Measurements from ENCODE around the gene ATP8B3. TPM values are rescaled to one million over a fixed set of nuclear protein-coding genes. Genes with fewer than 3 reads are reported as not detected.

Gene ATP8B3
- total and polyA plus RNA-seq, 9 of the 15 experiments (the other 6 are each of a cell fraction or from before 2014, with no cell fraction given) = 1.2 to 12.3 (median 3.8) TPM

DNA sequence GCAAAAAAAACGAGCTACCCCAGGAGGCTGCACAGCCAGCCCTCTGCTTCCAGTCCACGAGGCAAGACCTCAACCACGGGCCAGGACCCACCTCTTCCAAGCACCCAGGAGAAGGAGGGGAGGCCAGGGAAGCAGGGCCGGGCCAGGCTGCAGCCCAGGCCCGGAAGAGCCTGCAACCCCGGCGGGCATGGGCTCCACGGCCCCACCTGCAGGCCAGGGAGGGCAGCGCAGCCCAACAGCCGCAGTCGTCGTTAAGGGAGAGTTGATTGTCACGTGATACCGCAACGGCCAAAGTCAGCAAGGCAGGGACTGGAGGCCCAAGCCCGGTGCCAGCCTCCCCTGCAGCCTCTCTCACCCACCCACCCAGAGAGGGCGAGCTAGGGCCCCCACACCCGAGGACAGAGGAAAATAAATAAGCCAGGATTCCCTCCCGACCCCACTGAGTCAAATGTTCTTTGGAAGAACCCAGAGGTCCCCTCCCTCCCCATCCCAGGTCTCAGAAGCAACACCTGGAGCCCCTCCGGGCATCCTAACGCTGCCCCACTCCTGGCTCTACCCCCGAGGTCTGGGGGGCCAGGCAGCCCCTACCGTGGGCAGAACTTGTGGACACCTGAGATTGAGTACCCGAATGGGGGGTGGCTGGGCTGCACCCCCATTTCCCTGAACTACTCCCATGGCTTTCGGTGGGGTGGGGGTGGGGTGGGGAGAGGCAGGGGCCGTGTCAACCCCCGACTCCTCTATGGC, 41.4 kb upstream of the ATP8B3 start (continued):
- no peak for TF ChIP-seq PTRF (tag; IDR thresholded peaks at IDR 0.05)
- TF ChIP-seq, protein P1, sequence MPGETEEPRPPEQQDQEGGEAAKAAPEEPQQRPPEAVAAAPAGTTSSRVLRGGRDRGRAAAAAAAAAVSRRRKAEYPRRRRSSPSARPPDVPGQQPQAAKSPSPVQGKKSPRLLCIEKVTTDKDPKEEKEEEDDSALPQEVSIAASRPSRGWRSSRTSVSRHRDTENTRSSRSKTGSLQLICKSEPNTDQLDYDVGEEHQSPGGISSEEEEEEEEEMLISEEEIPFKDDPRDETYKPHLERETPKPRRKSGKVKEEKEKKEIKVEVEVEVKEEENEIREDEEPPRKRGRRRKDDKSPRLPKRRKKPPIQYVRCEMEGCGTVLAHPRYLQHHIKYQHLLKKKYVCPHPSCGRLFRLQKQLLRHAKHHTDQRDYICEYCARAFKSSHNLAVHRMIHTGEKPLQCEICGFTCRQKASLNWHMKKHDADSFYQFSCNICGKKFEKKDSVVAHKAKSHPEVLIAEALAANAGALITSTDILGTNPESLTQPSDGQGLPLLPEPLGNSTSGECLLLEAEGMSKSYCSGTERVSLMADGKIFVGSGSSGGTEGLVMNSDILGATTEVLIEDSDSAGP (CRISPR knock-in tag; IDR thresholded peaks at IDR 0.05) = no peak
- TF ChIP-seq SAP30 (IDR thresholded peaks at IDR 0.05; ENCODE audit: borderline replicate concordance, insufficient read depth, low read depth, low read length, poor library complexity, severe bottlenecking) = no peak
- TF ChIP-seq ZBTB7A (IDR thresholded peaks at IDR 0.05; ENCODE audit: borderline replicate concordance, control insufficient read depth, low read depth, low read length) = peak; percentile 51; the same call in 1 of the 2 replicates
- 0 out of 2 replicates have a peak, but pooled peaks have one; percentile 27 for TF ChIP-seq POLR2A (conservative IDR thresholded peaks at IDR 0.05)
- TF ChIP-seq, protein P2, sequence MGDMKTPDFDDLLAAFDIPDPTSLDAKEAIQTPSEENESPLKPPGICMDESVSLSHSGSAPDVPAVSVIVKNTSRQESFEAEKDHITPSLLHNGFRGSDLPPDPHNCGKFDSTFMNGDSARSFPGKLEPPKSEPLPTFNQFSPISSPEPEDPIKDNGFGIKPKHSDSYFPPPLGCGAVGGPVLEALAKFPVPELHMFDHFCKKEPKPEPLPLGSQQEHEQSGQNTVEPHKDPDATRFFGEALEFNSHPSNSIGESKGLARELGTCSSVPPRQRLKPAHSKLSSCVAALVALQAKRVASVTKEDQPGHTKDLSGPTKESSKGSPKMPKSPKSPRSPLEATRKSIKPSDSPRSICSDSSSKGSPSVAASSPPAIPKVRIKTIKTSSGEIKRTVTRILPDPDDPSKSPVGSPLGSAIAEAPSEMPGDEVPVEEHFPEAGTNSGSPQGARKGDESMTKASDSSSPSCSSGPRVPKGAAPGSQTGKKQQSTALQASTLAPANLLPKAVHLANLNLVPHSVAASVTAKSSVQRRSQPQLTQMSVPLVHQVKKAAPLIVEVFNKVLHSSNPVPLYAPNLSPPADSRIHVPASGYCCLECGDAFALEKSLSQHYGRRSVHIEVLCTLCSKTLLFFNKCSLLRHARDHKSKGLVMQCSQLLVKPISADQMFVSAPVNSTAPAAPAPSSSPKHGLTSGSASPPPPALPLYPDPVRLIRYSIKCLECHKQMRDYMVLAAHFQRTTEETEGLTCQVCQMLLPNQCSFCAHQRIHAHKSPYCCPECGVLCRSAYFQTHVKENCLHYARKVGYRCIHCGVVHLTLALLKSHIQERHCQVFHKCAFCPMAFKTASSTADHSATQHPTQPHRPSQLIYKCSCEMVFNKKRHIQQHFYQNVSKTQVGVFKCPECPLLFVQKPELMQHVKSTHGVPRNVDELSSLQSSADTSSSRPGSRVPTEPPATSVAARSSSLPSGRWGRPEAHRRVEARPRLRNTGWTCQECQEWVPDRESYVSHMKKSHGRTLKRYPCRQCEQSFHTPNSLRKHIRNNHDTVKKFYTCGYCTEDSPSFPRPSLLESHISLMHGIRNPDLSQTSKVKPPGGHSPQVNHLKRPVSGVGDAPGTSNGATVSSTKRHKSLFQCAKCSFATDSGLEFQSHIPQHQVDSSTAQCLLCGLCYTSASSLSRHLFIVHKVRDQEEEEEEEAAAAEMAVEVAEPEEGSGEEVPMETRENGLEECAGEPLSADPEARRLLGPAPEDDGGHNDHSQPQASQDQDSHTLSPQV (IDR thresholded peaks at IDR 0.05) = peak; percentile 81
- TF ChIP-seq HDAC1 (IDR thresholded peaks at IDR 0.05) = 0 out of 4 replicates have a peak, but pooled peaks of 1 of the 2 experiments have one; percentile 44
- TF ChIP-seq, protein P3, sequence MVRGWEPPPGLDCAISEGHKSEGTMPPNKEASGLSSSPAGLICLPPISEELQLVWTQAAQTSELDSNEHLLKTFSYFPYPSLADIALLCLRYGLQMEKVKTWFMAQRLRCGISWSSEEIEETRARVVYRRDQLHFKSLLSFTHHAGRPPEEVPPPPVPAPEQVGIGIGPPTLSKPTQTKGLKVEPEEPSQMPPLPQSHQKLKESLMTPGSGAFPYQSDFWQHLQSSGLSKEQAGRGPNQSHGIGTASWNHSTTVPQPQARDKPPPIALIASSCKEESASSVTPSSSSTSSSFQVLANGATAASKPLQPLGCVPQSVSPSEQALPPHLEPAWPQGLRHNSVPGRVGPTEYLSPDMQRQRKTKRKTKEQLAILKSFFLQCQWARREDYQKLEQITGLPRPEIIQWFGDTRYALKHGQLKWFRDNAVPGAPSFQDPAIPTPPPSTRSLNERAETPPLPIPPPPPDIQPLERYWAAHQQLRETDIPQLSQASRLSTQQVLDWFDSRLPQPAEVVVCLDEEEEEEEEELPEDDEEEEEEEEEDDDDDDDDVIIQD (CRISPR knock-in tag; IDR thresholded peaks at IDR 0.05) = 0 out of 2 replicates have a peak, but pooled peaks have one; percentile 22
- TF ChIP-seq HEY1 (CRISPR knock-in tag; IDR thresholded peaks at IDR 0.05; ENCODE audit: borderline replicate concordance) = no peak
- TF ChIP-seq CTBP1 (IDR thresholded peaks at IDR 0.05; ENCODE audit: borderline replicate concordance) = peak; percentile 76; the same call in 1 of the 2 replicates
- peak; percentile 59; the same call in 1 of the 2 replicates for TF ChIP-seq MTA3 (IDR thresholded peaks at IDR 0.05; ENCODE audit: borderline replicate concordance)
- TF ChIP-seq RBFOX2 (IDR thresholded peaks at IDR 0.05; ENCODE audit: low read depth, low read length) = peak; percentile 46
- TF ChIP-seq CHD4 (IDR thresholded peaks at IDR 0.05; ENCODE audit: insufficient read depth, insufficient replicate concordance, low read depth, low read length, poor library complexity, severe bottlenecking) = no peak
- peak; percentile 60 to 64 for TF ChIP-seq RAD21 (CRISPR knock-in tag; conservative IDR thresholded peaks at IDR 0.05 in 1 of 2, IDR thresholded peaks at IDR 0.05 in 1 of 2)
- TF ChIP-seq ARHGAP35 (IDR thresholded peaks at IDR 0.05; ENCODE audit: partially characterized antibody) = no peak
- TF ChIP-seq ESRRA (IDR thresholded peaks at IDR 0.05; ENCODE audit: borderline replicate concordance, low read depth) = peak; percentile 47; the same call in 1 of the 2 replicates
